ENCODE measurements around the gene MSI2.

The MSI2 gene

DNA sequence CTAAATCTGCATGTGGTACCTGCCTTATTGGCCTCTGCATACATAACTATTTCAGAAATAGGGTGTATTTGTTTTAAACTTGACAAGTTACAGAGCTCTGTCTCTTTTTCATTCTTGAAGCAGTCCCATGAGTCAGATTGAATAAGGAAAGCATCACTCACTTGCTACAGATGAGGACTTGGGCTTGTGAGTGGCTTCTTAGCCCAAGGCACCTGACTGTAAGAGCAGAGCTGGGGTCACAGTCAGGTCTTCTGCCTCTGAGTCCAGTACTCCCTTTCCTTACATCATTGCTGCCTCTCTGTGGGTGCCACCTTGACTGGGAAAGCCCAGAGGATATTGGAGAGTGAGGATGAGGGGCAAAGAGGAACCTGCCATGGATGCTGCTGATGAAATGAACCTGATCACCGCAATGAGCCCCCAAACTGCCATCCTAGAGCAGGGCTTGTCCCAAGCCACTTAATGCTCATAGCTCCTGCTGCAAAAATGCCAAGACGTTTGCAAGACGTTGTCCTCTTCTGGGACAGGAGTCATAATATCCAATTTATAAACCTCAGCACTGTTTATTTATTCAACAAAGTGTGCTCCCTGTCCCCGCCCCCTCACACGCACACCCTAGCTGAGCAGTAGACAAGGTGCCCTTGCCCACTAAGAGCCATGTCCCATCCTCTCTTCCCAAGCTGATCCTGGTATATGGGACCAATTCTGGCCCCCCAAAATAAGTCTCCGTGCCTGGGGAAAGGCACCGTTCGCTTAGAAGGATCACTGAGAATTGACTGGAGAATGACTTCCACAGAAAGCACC lies 414.6 kb downstream of the MSI2 start (continued):
- TF ChIP-seq ZNF565 (CRISPR knock-in tag; conservative IDR thresholded peaks at IDR 0.05; ENCODE audit: low read depth), result no peak
- TF ChIP-seq TOX (CRISPR knock-in tag; IDR thresholded peaks at IDR 0.05; ENCODE audit: borderline replicate concordance), result no peak
- no peak for TF ChIP-seq ISL1 (CRISPR knock-in tag; IDR thresholded peaks at IDR 0.05)
- TF ChIP-seq ZC3H10 (CRISPR knock-in tag; IDR thresholded peaks at IDR 0.05), result no peak
- TF ChIP-seq OSR1 (CRISPR knock-in tag; IDR thresholded peaks at IDR 0.05), result no peak

DNA sequence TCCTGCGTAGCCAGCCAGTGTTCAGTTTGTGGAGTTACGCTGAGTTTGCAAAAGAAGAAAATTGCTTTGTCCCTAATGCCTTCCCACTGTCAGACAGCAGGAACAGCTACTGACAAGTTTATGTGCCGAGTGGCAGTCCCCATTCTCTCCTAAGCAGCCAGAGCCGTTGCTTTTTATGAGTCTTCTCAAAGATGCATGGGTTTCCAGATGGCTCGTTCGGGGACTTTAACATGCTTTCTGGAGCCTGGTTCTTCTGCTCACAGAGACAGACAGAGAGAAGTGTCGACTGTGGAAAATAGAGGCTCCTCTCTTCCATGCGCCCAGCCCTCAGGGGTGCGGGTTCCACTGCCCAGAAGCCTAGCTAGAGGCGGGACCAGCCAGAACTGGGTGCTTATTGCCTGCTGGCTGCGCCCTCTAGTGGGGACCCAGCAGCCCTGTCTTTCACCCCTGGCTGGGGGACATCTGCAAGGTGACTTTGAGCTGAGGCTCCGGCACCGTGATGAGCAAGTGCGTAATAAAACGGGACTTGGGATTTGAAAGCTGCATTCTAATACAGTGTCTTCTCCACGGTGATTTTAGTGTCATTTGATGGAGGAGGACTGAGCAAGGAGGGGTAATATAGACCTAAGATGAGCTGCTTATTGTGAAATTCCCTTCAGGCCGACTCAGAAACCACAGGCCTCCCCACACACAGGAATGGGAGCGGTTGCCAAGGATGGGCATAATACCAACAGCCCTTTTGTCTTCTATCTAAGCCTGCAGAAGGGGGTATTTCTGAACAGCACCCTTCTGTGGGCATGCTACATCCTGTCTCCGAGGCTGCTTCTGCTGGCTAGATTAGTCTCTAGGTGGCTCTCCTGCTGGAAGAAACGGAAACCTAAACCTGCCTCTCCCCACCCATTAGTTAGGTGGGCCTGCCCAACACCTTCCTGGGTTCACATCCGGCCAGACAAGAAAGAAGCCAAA lies 415.6 kb downstream of the MSI2 start:
- ATAC-seq, result peak; percentile 97
- TF ChIP-seq ZFP30 (CRISPR knock-in tag; IDR thresholded peaks at IDR 0.05) (no peak), ARNTL (CRISPR knock-in tag; IDR thresholded peaks at IDR 0.05; ENCODE audit: borderline replicate concordance, low read depth) (no peak), ZFP3 (CRISPR knock-in tag; IDR thresholded peaks at IDR 0.05) (peak; percentile 53; the same call in 1 of the 2 replicates), OSR1 (CRISPR knock-in tag; IDR thresholded peaks at IDR 0.05) (no peak), BACH2 (CRISPR knock-in tag; IDR thresholded peaks at IDR 0.05; ENCODE audit: borderline replicate concordance) (no peak), GLIS3 (CRISPR knock-in tag; IDR thresholded peaks at IDR 0.05) (0 out of 2 replicates have a peak, but pooled peaks have one; percentile 29), TCF4 (CRISPR knock-in tag; IDR thresholded peaks at IDR 0.05; ENCODE audit: borderline replicate concordance) (peak; percentile 50; the same call in 1 of the 2 replicates), CSDC2 (CRISPR knock-in tag; IDR thresholded peaks at IDR 0.05) (0 out of 2 replicates have a peak, but pooled peaks have one; percentile 14), PPARA (CRISPR knock-in tag; IDR thresholded peaks at IDR 0.05; ENCODE audit: borderline replicate concordance) (no peak), ZNF70 (CRISPR knock-in tag; IDR thresholded peaks at IDR 0.05) (no peak; the same call in 1 of the 2 replicates), ZC3H10 (CRISPR knock-in tag; IDR thresholded peaks at IDR 0.05) (no peak), ZNF565 (CRISPR knock-in tag; conservative IDR thresholded peaks at IDR 0.05; ENCODE audit: low read depth) (no peak)
- TF ChIP-seq, protein P1, sequence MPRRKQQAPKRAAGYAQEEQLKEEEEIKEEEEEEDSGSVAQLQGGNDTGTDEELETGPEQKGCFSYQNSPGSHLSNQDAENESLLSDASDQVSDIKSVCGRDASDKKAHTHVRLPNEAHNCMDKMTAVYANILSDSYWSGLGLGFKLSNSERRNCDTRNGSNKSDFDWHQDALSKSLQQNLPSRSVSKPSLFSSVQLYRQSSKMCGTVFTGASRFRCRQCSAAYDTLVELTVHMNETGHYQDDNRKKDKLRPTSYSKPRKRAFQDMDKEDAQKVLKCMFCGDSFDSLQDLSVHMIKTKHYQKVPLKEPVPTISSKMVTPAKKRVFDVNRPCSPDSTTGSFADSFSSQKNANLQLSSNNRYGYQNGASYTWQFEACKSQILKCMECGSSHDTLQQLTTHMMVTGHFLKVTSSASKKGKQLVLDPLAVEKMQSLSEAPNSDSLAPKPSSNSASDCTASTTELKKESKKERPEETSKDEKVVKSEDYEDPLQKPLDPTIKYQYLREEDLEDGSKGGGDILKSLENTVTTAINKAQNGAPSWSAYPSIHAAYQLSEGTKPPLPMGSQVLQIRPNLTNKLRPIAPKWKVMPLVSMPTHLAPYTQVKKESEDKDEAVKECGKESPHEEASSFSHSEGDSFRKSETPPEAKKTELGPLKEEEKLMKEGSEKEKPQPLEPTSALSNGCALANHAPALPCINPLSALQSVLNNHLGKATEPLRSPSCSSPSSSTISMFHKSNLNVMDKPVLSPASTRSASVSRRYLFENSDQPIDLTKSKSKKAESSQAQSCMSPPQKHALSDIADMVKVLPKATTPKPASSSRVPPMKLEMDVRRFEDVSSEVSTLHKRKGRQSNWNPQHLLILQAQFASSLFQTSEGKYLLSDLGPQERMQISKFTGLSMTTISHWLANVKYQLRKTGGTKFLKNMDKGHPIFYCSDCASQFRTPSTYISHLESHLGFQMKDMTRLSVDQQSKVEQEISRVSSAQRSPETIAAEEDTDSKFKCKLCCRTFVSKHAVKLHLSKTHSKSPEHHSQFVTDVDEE (CRISPR knock-in tag; IDR thresholded peaks at IDR 0.05), result peak; percentile 86
- TF ChIP-seq, protein P2, sequence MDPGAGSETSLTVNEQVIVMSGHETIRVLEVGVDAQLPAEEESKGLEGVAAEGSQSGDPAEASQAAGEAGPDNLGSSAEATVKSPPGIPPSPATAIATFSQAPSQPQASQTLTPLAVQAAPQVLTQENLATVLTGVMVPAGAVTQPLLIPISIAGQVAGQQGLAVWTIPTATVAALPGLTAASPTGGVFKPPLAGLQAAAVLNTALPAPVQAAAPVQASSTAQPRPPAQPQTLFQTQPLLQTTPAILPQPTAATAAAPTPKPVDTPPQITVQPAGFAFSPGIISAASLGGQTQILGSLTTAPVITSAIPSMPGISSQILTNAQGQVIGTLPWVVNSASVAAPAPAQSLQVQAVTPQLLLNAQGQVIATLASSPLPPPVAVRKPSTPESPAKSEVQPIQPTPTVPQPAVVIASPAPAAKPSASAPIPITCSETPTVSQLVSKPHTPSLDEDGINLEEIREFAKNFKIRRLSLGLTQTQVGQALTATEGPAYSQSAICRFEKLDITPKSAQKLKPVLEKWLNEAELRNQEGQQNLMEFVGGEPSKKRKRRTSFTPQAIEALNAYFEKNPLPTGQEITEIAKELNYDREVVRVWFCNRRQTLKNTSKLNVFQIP (CRISPR knock-in tag; IDR thresholded peaks at IDR 0.05; ENCODE audit: borderline replicate concordance, low read depth), result no peak
- TF ChIP-seq, protein P3, sequence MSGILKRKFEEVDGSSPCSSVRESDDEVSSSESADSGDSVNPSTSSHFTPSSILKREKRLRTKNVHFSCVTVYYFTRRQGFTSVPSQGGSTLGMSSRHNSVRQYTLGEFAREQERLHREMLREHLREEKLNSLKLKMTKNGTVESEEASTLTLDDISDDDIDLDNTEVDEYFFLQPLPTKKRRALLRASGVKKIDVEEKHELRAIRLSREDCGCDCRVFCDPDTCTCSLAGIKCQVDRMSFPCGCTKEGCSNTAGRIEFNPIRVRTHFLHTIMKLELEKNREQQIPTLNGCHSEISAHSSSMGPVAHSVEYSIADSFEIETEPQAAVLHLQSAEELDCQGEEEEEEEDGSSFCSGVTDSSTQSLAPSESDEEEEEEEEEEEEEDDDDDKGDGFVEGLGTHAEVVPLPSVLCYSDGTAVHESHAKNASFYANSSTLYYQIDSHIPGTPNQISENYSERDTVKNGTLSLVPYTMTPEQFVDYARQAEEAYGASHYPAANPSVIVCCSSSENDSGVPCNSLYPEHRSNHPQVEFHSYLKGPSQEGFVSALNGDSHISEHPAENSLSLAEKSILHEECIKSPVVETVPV (CRISPR knock-in tag; IDR thresholded peaks at IDR 0.05), result no peak
- TF ChIP-seq, protein P4, sequence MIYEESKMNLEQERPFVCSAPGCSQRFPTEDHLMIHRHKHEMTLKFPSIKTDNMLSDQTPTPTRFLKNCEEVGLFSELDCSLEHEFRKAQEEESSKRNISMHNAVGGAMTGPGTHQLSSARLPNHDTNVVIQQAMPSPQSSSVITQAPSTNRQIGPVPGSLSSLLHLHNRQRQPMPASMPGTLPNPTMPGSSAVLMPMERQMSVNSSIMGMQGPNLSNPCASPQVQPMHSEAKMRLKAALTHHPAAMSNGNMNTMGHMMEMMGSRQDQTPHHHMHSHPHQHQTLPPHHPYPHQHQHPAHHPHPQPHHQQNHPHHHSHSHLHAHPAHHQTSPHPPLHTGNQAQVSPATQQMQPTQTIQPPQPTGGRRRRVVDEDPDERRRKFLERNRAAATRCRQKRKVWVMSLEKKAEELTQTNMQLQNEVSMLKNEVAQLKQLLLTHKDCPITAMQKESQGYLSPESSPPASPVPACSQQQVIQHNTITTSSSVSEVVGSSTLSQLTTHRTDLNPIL (CRISPR knock-in tag; IDR thresholded peaks at IDR 0.05; ENCODE audit: low read depth), result no peak

DNA sequence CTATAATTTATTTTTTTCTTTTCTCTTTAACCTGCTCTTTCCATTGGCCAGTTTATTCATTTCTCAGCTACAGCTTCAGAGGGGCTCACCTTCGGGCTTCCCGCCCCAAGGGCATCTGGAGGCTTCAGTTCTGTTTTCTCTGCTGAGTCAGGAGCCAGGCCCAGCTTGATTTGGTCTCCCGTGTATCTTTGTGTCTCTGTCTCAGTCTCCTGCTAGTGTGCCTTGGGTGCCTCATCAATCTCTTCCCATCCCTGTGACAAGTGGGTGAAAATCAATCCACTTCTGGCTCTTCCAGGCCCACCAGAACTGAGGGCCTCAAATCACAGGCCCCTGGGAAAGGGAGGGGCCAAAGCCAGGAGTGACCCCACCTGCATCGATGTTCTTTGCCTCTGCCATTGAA lies 416.6 kb downstream of the MSI2 start:
- ATAC-seq, result no peak
- TF ChIP-seq, protein P4 (CRISPR knock-in tag; IDR thresholded peaks at IDR 0.05; ENCODE audit: low read depth), result no peak
- no peak for TF ChIP-seq ZNF8 (CRISPR knock-in tag; IDR thresholded peaks at IDR 0.05)
- no peak for TF ChIP-seq RARB (CRISPR knock-in tag; IDR thresholded peaks at IDR 0.05)
- no peak for TF ChIP-seq ZNF565 (CRISPR knock-in tag; conservative IDR thresholded peaks at IDR 0.05; ENCODE audit: low read depth)
- TF ChIP-seq, protein P1 (CRISPR knock-in tag; IDR thresholded peaks at IDR 0.05), result no peak
- no peak for TF ChIP-seq PPARA (CRISPR knock-in tag; IDR thresholded peaks at IDR 0.05; ENCODE audit: borderline replicate concordance)
- TF ChIP-seq, protein P2 (CRISPR knock-in tag; IDR thresholded peaks at IDR 0.05; ENCODE audit: borderline replicate concordance, low read depth), result no peak
- TF ChIP-seq ISL1 (CRISPR knock-in tag; IDR thresholded peaks at IDR 0.05), result no peak
